Ishikawa (cell line): ENCODE data around the gene GNPTG.
A peak's percentile ranks its signal among the peaks of the same experiment; 100 is the strongest.

Experiments
- CEBPB ChIP-seq: IDR thresholded peaks from 2 replicates; pipeline ENCODE4 v1.6.1; 2012
- CREB1 ChIP-seq: IDR thresholded peaks from 2 replicates; pipeline ENCODE4 v1.6.1; 2012; ENCODE audit warnings: low read depth
- EGR1 ChIP-seq: IDR thresholded peaks from 2 replicates; pipeline ENCODE4 v1.6.1; 2012
- EP300 ChIP-seq: IDR thresholded peaks from 2 replicates; pipeline ENCODE4 v1.6.1; 2012; ENCODE audit warnings: borderline replicate concordance
- FOXM1 ChIP-seq: IDR thresholded peaks from 2 replicates; pipeline ENCODE4 v1.6.1; 2012; ENCODE audit warnings: low read depth, borderline replicate concordance
- MAX ChIP-seq: IDR thresholded peaks from 2 replicates; pipeline ENCODE4 v1.6.1; 2012
- NFIC ChIP-seq: IDR thresholded peaks from 2 replicates; pipeline ENCODE4 v1.6.1; 2012
- RAD21 ChIP-seq: IDR thresholded peaks from 2 replicates; pipeline ENCODE4 v1.6.1; 2012; ENCODE audit warnings: low read depth
- REST ChIP-seq: IDR thresholded peaks from 2 replicates; pipeline ENCODE4 v1.6.1; 2012; ENCODE audit warnings: low read depth, mild to moderate bottlenecking
- TAF1 ChIP-seq: IDR thresholded peaks from 2 replicates; pipeline ENCODE4 v1.6.1; 2012; ENCODE audit warnings: low read depth, mild to moderate bottlenecking
- TCF12 ChIP-seq: IDR thresholded peaks from 2 replicates; pipeline ENCODE4 v1.6.1; 2012; ENCODE audit warnings: low read depth
- TEAD4 ChIP-seq: IDR thresholded peaks from 2 replicates; pipeline ENCODE4 v1.6.1; 2012
- USF1 ChIP-seq: IDR thresholded peaks from 2 replicates; pipeline ENCODE4 v1.6.1; 2012
- YY1 ChIP-seq: IDR thresholded peaks from 2 replicates; pipeline ENCODE4 v1.6.1; 2012; ENCODE audit warnings: low read depth
- ZBTB7A ChIP-seq: IDR thresholded peaks from 2 replicates; pipeline ENCODE4 v1.6.1; 2012; ENCODE audit warnings: low read depth

Gene GNPTG

GRCh38 chr16:1349351-1349750, 2.4 kb upstream of the GNPTG start:
- TF ChIP-seq CREB1: no peak
- no peak for TF ChIP-seq ZBTB7A
- TF ChIP-seq EGR1: no peak
- TF ChIP-seq TCF12: no peak
- no peak for TF ChIP-seq MAX
- no peak for TF ChIP-seq REST
- TF ChIP-seq TAF1: no peak
- TF ChIP-seq EP300: no peak
- TF ChIP-seq CEBPB: no peak

GRCh38 chr16:1349951-1350350, 1.8 kb upstream of the GNPTG start:
- no peak for TF ChIP-seq NFIC
- no peak for TF ChIP-seq TAF1
- TF ChIP-seq REST: no peak
- TF ChIP-seq CREB1: no peak
- TF ChIP-seq CEBPB: no peak
- TF ChIP-seq MAX: no peak
- no peak for TF ChIP-seq FOXM1
- TF ChIP-seq TCF12: no peak
- no peak for TF ChIP-seq USF1
- TF ChIP-seq EP300: no peak
- no peak for TF ChIP-seq TEAD4
- no peak for TF ChIP-seq RAD21
- TF ChIP-seq EGR1: no peak

GRCh38 chr16:1350691-1351090, 1.0 kb upstream of the GNPTG start:
- TF ChIP-seq YY1: no peak
- TF ChIP-seq CEBPB: no peak
- TF ChIP-seq TCF12: no peak
- no peak for TF ChIP-seq REST
- TF ChIP-seq USF1: no peak
- TF ChIP-seq ZBTB7A: no peak
- TF ChIP-seq TAF1: no peak
- no peak for TF ChIP-seq NFIC
- TF ChIP-seq TEAD4: no peak
- TF ChIP-seq EP300: no peak
- no peak for TF ChIP-seq CREB1
- no peak for TF ChIP-seq FOXM1
- no peak for TF ChIP-seq RAD21
- TF ChIP-seq MAX: no peak
- TF ChIP-seq EGR1: no peak

- peak; percentile 38; the same call in 1 of the 2 replicates for TF ChIP-seq MAX
- TF ChIP-seq EGR1: no peak
- TF ChIP-seq REST: no peak
- TF ChIP-seq YY1: no peak
- no peak for TF ChIP-seq EP300
These were observed 533 bp upstream of the GNPTG start for GRCh38 chr16:1351215-1351581.
